ENCODE results near the gene CXCL5. TPM values are rescaled to one million over a fixed set of nuclear protein-coding genes. Genes with fewer than 3 reads are reported as not detected.

Gene CXCL5
- total RNA-seq, 3 donors from 2014 or later (not counting 1 experiment from before 2014, with no cell fraction given): 0.23 to 2.0 (median 1.5) TPM

GRCh38 chr4:73976716-73977115, 21.8 kb downstream of the CXCL5 start:
- intact Hi-C loops (cut with micrococcal nuclease): no loop called here
- Mint-ChIP-seq H3K4me1 (no peaks in the 10 kb centered on the region), H3K4me3 (no peak overlapping the region), H3K27me3 (ENCODE audit: low read depth in 2 of 2) (peaks cover 0 to 3% of the 10 kb centered on the region in 2 donors), H3K27ac (no peak overlapping the region), H3K36me3 (no peaks in the 10 kb centered on the region), H3K9me3 (peaks cover 5 to 14% of the 10 kb centered on the region in 2 donors)
- TF ChIP-seq, protein P1, sequence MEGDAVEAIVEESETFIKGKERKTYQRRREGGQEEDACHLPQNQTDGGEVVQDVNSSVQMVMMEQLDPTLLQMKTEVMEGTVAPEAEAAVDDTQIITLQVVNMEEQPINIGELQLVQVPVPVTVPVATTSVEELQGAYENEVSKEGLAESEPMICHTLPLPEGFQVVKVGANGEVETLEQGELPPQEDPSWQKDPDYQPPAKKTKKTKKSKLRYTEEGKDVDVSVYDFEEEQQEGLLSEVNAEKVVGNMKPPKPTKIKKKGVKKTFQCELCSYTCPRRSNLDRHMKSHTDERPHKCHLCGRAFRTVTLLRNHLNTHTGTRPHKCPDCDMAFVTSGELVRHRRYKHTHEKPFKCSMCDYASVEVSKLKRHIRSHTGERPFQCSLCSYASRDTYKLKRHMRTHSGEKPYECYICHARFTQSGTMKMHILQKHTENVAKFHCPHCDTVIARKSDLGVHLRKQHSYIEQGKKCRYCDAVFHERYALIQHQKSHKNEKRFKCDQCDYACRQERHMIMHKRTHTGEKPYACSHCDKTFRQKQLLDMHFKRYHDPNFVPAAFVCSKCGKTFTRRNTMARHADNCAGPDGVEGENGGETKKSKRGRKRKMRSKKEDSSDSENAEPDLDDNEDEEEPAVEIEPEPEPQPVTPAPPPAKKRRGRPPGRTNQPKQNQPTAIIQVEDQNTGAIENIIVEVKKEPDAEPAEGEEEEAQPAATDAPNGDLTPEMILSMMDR (IDR thresholded peaks at IDR 0.05): no peak
- H3K9me3 ChIP-seq (ENCODE audit: control insufficient read depth, insufficient read depth, low read length): no peaks in the 10 kb centered on the region
- DNase-seq (no peak), ATAC-seq (no peak)
- no peaks in the 10 kb centered on the region for H3K4me1 ChIP-seq (ENCODE audit: control insufficient read depth, insufficient read depth, low read length)
- no peaks in the 10 kb centered on the region for H3K36me3 ChIP-seq (ENCODE audit: control insufficient read depth, insufficient read depth, low read length)
- H3K4me3 ChIP-seq (ENCODE audit: low read length): no peak overlapping the region
- H3K27ac ChIP-seq (ENCODE audit: low read length): no peak overlapping the region
- H3K27me3 ChIP-seq (ENCODE audit: control insufficient read depth, insufficient read depth, low read length): no peaks in the 10 kb centered on the region
- 84% methylated on average over 3 of the region's 4 CpGs for WGBS (ENCODE audit: insufficient coverage)

- H3K4me3 ChIP-seq (ENCODE audit: low read length): no peak overlapping the region
- ATAC-seq: no peak
- no peaks in the 10 kb centered on the region for H3K4me1 ChIP-seq (ENCODE audit: control insufficient read depth, insufficient read depth, low read length)
Observed at GRCh38 chr4:73976217-73976616, 22.3 kb downstream of the CXCL5 start.

GRCh38 chr4:73974352-73974751, 24.1 kb downstream of the CXCL5 start:
- TF ChIP-seq, protein P1 (IDR thresholded peaks at IDR 0.05): no peak
- no peak for DNase-seq
- H3K9me3 ChIP-seq (ENCODE audit: control insufficient read depth, insufficient read depth, low read length): peaks cover 3% of the 10 kb centered on the region
- no peak overlapping the region for H3K27ac ChIP-seq (ENCODE audit: low read length)
- ATAC-seq: no peak
- no peaks in the 10 kb centered on the region for H3K27me3 ChIP-seq (ENCODE audit: control insufficient read depth, insufficient read depth, low read length)
- H3K36me3 ChIP-seq (ENCODE audit: control insufficient read depth, insufficient read depth, low read length): no peaks in the 10 kb centered on the region
- H3K4me3 ChIP-seq (ENCODE audit: low read length): no peak overlapping the region
- intact Hi-C loops (cut with micrococcal nuclease): no loop called here
- Mint-ChIP-seq H3K27ac (no peak overlapping the region), H3K4me1 (no peaks in the 10 kb centered on the region), H3K36me3 (no peaks in the 10 kb centered on the region), H3K27me3 (ENCODE audit: low read depth in 2 of 2) (no peaks in the 10 kb centered on the region), H3K9me3 (peaks cover 7 to 21% of the 10 kb centered on the region in 2 donors), H3K4me3 (no peak overlapping the region)
- H3K4me1 ChIP-seq (ENCODE audit: control insufficient read depth, insufficient read depth, low read length): no peaks in the 10 kb centered on the region

More at GRCh38 chr4:73976217-73976616, 22.3 kb downstream of the CXCL5 start:
- H3K4me3 Mint-ChIP-seq: no peak overlapping the region
- TF ChIP-seq, protein P1 (IDR thresholded peaks at IDR 0.05): no peak
- intact Hi-C loops (cut with micrococcal nuclease): no loop called here
- peaks cover 5 to 16% of the 10 kb centered on the region in 2 donors for H3K9me3 Mint-ChIP-seq
- Histone ChIP-seq H3K27ac (ENCODE audit: low read length) (no peak overlapping the region), H3K27me3 (ENCODE audit: control insufficient read depth, insufficient read depth, low read length) (no peaks in the 10 kb centered on the region), H3K36me3 (ENCODE audit: control insufficient read depth, insufficient read depth, low read length) (no peaks in the 10 kb centered on the region), H3K9me3 (ENCODE audit: control insufficient read depth, insufficient read depth, low read length) (no peaks in the 10 kb centered on the region)
- WGBS (ENCODE audit: insufficient coverage): 96% methylated on average over 2 of the region's 2 CpGs
- no peak overlapping the region for H3K27ac Mint-ChIP-seq
- H3K36me3 Mint-ChIP-seq: no peaks in the 10 kb centered on the region
- no peak for DNase-seq
- no peaks in the 10 kb centered on the region for H3K4me1 Mint-ChIP-seq
- H3K27me3 Mint-ChIP-seq (ENCODE audit: low read depth in 2 of 2): peaks cover 0 to 3% of the 10 kb centered on the region in 2 donors

- peaks cover 3 to 23% of the 10 kb centered on the region in 2 donors for H3K9me3 Mint-ChIP-seq
- TF ChIP-seq, protein P1 (IDR thresholded peaks at IDR 0.05): no peak
- no peaks in the 10 kb centered on the region for H3K4me1 Mint-ChIP-seq
- no peak overlapping the region for H3K27ac ChIP-seq (ENCODE audit: low read length)
- no peaks in the 10 kb centered on the region for H3K4me1 ChIP-seq (ENCODE audit: control insufficient read depth, insufficient read depth, low read length)
- intact Hi-C loops (cut with micrococcal nuclease): no loop called here
- H3K27me3 Mint-ChIP-seq (ENCODE audit: low read depth in 2 of 2): no peaks in the 10 kb centered on the region
- H3K9me3 ChIP-seq (ENCODE audit: control insufficient read depth, insufficient read depth, low read length): peaks cover 10% of the 10 kb centered on the region
- H3K36me3 ChIP-seq (ENCODE audit: control insufficient read depth, insufficient read depth, low read length): no peaks in the 10 kb centered on the region
- ATAC-seq (no peak), DNase-seq (no peak)
- H3K36me3 Mint-ChIP-seq: no peaks in the 10 kb centered on the region
- no peak overlapping the region for H3K4me3 ChIP-seq (ENCODE audit: low read length)
- H3K27ac Mint-ChIP-seq: no peak overlapping the region
- H3K27me3 ChIP-seq (ENCODE audit: control insufficient read depth, insufficient read depth, low read length): no peaks in the 10 kb centered on the region
- H3K4me3 Mint-ChIP-seq: no peak overlapping the region
Observed at GRCh38 chr4:73970945-73971344, 27.5 kb downstream of the CXCL5 start.

Measured in natural killer cell (primary cell).